HG03139 (cell line): ENCODE data around the gene HRCT1.
"Not testable (repeated sequence)": the region's sequence is repeated elsewhere in the genome, so short reads cannot be mapped to it uniquely, and the experiment has no call there.

Source experiments
- ATAC-seq: cut with Tn5 transposase; IDR thresholded peaks from one replicate; pipeline ENCODE4 v1.9.1; 2021; ENCODE audit not compliant: unreplicated experiment

Gene HRCT1

DNA sequence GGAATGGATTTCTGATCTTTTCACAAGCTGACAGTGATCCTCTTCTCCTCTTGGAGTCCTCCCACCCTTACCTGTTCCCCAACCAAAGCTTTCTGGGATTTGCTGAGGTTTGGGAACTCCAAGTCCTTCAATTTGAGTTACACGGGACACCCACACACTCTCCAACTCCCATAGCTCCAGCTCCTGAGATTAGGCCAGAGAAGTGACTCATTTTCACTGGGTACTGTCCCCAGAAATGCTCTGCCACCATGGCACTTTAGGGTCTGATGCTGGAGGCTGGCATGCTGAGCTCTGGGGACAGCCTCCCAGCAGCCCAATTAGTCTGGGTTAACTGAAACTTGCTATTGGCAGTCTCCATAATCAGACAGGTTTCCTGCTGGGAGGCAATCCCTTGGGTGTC, 14.0 kb upstream of the HRCT1 start:
- no peak for ATAC-seq

DNA sequence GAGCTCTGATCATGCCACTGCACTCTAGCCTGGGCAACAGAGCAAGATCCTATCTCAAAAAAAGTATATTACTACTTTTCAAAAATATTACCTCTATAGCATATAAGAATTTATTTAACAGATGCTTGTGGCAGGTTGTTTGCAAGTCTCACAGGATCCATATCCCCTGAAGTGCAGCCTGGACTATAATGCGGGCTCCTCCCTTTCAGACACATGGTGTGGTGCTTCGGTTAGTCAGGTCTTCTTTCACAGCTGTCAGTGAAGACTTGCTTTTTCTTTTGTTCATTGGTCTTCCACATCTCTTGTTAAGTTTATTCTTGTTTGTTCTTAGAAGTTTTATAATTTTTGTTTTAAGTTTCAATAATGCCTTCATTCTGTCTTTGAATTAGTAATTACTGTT, 9.4 kb upstream of the HRCT1 start:
- ATAC-seq: no peak

DNA sequence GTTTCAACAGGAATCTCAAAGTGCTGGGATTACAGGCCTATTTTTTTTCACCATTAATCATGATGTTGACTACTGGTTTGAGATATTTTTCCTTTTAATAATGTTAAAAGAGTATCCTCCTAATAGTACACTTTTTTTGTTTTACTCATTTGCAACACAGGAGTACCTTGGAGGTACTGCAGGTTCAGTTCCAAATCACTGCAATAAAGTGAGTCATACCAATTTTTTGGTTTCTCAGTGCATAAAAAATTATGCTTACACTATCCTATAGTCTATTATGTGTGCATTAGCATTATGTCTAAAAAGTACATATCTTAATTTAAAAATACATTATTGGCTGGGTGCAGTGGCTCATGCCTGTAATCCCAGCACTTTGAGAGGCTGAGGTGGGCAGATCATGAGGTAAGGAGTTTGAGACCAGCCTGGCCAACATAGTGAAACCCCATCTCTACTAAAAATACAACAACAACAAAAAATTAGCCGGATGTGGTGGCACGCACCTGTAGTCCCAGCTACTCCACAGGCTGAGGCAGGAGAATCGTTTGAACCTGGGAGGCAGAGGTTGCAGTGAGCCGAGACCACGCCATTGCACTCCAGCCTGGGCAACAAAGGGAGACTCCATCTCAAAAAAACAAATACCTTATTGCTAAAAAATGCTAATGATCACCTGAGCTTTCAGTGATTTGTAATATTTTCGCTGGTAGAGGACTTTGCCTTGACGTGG, 8.5 kb upstream of the HRCT1 start:
- not testable (repeated sequence) for ATAC-seq

DNA sequence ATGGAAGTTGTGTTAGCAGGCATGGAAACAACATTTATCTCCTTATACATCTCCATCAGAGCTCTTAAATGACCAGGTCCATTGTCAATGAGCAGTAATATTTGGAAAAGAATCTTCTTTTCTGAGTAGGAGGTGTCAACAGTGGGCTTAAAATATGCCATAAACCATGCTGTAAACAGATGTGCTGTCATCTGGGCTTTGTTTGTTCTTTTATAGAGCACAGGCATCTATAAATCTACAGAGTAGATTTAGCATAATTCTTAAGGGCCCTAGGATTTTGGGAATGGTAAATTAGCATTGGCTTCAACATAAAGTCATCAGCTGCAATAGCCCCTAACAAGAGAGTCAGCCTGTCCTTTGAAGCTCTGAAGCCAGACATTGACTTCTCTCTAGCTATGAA, 7.7 kb upstream of the HRCT1 start:
- ATAC-seq: no peak

DNA sequence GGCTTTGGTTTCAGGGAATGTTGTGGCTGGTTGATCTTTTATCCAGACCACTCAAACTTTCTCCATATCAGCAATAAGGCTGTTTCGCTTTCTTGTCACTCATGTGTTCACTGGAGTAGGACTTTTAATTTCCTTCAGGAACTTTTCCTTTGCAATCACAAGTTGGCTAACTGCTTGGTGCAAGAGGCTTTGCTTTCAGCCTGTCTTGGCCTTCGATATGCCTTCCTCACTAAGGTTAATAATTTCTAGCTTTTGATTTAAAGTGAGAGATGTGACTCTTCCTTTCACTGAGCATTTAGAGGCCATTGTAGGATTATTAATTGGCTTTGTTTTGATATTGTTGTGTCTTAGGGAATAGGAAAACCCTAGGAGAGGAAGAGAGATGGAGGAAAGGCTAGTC, 7.0 kb upstream of the HRCT1 start:
- no peak for ATAC-seq

DNA sequence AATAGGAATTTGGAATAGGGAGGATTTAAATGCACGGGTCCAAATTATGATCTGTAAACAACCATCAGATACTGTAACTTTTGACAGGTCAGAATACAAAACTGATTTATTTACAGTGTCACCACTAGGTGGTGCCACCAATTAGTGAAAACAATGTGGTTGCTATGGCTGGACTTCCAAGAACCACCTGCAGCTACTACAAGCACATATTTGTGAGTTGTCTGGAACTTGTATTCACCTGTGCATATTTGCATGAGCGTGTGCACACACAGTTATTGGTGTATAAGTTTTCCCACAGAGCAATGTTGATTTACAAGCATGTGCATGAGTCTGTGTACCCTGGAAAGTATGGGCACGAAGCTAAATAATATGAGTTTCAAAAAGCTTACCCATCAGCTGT, 3.0 kb upstream of the HRCT1 start:
- ATAC-seq: no peak

DNA sequence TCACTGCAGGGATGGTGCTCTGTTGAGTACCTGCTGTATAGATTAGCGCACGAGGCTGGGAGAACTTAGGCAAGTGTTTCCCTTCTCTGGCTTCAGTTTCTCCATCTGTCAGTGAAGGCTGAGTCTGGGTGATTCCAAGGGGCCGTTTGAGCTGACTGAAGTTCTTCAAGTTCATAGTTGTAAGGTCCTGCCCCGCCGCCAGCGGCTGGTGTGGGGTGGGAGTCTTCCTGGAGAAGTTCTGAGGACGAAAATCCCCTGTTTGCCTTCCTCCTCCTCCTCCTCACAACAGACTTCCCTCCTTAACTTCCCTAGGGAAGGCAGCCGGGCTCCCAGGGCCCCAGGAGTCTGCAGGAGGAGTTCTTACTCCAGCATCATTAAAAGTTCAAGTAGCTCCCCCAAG, 1.7 kb upstream of the HRCT1 start:
- no peak for ATAC-seq

DNA sequence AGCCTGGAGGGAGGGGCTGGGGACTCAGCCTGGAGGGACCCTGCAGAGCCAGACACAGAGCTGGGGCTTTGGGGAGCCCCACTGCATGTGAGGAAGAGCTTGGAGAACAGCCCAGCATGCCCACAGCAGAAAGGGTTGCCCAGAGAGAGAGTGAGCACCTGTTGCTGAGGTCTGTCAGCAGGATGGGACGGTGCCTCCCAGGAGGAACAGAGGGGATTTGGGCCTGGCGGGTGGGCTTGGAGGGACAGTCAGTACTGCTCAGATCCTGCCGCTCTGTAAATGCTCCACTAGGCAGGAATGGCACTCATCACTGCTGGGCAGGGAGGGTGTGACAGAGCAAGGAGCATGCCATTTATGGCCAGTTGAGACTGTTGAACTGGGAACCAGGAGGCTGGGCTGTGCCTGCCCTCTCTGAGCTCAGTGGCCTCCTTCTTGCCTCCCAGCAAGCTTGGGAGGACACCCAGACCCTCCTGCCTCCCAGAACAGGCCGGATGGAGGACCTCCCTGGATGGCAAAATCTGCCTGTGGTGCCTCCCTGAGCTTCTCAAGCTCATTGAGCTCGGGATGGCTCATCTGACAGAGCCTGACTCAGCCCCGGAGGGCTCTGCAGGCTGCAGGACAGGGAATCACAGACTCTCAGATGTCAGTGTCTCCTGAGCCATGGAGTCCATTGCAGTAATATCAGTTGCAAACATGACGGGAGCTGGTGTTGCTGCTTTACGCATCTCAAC, 786 bp upstream of the HRCT1 start:
- no peak for ATAC-seq

DNA sequence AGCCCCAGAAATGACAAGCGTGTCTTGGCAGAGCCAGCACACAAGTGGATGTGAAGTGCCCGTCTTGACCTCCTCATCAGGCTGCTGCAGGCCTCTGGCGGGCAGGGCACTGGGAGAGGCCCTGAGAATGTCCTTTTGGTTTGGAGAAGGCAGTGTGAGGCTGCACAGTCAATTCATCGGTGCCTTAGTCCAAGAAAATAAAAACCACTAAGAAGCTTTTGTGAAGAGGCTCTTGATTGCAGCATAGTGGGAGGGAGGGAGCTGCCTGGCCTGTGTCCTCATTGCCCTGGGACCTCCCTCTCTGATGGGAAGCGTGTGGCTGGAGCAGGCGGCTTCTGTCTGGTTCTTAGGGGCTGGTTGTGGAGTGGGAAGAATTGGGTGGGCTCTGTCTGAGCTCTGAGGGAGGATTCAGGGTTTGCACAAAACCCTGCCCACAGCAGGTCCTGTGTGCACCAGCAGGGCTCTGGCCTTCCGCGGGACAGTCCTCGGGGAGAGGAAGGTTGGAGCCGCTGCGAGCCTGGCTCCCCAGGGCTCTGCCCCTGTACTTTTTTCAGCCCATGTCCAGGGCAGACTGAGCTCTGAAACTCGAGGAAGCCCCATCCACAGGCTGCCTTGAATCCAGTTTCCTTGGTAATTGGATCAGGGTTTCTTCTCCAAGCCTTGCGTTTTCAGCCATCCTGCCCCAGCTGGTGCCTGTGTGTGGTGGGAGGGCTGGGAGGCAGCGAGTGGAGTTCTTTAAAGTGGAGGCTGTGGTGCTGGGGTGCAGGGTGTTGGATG, 1.1 kb downstream of the HRCT1 start:
- ATAC-seq: no peak

DNA sequence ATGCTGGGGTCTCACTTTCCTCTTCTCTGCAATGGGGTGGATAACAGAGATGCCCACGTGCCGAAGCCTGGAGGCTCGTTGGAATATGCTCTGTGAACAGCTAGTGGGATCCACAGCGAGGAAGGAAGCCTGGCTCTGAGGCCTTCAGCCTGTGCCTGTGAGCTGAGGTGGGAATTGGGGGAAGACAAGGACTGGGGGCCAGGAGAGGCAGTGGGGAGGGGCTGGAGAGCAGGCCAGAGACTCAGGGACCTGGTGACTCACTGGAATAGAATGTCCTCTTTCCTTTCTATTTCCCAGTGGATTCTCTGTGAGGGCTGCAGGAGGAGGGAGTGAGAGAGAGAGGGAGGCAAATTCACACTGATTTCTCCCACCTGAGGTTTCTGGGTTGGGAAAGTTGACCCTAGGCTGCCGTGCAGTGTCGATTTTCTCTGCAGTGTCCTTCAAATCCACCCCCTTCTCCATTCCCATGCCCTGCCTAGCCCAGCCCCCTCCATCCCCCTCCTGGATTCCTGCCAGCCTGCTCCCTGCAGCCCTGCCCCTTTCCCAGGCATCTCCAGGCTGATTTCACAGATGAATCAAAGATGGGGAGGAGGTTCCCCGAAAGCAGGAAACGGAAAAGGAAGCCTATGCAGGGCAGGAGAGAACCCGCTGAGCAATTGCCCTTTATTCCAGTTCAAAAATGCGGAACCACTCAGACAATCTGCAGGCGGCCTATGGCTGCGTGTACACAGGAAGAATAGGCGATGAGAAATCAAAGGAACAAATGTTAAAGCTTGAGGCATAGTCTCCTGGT, 1.9 kb downstream of the HRCT1 start:
- no peak for ATAC-seq

DNA sequence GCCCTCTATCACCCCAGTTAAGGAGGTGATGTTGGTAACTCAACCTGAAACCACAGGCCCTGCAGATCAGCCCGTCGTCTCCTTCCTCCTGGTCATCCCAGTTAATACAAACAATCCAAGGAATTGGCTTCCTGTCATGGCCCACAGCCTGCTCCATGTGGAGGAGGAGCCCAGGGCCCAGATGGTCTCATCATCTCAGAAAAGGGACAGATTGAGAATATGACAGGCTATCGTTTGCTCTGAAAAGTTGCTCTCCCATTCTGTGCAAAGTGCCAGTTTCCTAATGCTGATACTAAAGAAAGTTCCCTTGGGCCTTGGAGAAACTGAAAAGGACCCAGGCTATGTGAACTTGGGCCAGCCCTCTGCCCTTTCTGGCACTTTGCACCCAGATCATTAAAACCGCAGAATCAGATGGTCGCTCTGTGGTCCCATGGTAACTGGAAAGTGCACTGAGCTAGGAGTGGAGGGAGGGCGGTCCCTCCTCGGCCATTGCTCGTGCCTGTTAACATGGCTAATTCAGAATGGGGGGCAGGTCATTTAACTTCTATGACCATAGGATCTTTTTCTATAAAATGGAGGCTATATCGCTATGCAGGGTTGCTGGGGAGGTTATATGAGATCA, 2.6 kb downstream of the HRCT1 start:
- ATAC-seq: no peak

DNA sequence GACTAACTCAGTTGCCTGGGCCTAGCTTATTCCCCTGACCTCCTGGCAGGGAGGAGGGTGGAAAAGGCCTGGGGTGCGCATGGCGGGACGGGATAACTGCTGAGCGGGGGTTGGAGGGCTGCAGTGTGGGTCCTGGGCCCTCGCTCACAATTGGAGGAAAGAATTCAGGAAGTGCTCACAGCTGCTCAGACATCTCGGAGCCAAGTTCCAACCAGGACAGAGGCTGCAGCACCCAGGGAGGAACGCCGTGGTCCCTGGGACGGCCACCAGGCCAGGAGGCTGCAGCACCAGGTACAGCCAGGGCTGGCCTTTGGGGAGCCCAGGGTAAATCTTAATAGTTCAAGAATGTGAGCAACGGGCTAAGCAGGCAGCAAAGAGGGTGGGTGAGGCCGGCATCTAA, 3.3 kb downstream of the HRCT1 start, which contains the start of gene SPAAR:
Gene SPAAR, plus strand, starts transcription at position 217 of the 400 bp plus-strand sequence. CDS start 974 bp downstream, outside the sequence.
- ATAC-seq: no peak

DNA sequence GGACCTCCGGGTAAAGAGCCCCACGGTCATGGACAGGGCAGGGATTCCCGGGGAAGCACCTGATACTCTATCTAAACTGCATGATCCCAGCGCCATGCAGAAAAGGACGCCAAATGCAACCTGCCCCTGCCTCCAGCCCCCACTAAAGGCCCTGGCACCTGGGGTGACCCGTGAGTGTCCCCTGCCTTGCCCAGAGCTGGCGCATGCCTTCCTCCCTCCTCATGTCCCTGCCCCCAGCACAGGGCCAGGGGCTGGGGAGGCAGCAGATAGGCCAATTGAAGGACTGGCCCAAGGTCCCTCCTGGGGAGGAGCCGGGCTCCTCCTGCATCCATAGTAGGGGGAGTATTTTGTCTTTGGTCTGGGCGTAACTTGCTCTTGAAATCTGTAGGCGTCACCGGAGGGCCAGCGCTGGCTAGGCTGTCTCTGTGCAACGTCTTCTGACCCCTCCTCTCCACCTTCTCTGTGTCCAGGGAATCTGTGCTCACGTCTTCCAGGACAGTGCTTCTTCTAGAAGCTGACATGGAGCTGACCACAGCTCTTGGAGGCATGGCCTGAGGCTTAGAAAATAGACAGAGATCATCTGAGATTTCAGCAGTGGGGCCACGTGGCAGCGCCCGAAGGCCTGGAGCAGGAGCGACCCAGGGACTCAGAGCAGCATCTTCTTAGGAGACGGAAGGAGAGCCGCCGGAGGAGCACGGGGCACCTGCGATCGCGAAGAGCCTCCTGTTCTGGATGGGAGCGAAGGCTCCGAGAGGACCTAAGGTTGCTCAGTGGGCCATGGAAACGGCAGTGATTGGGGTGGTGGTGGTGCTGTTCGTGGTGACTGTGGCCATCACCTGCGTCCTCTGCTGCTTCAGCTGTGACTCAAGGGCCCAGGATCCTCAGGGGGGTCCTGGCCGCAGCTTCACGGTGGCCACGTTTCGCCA, 3.9 kb downstream of the HRCT1 start:
- ATAC-seq: no peak

DNA sequence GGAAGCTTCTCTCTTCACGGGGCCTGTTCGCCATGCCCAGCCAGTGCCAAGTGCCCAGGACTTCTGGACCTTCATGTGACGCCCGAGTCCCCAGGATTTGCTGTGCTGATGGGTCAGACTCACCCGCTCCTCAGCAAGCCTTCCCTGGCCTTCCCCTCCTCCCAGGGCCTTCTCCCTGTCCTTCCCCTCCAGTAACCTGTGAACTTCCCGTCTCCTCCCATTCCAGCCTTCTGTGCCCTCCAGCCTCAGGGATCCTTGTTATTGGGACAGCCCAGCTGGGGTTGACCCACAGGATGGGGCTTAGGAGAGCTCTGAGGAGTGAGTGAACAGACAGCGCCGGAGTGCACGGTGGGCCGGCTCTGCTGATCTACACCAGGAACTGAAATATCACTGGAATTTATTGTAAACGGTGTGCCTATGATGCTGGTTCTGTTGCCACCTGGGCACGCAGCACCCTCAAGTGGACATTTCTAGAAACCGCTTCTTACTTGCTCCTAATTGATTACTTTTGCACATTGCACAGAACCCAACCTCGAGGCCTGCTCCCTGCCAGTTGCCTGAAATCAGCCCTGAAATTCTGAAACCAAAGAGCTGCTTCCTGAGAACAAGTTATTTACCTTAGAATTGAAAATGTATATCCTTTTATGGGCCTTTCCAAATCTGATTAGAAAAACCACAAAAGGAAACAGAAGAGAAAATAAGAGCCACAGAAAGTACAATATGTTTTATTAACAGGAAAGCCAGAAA, 4.8 kb downstream of the HRCT1 start:
- ATAC-seq: no peak

DNA sequence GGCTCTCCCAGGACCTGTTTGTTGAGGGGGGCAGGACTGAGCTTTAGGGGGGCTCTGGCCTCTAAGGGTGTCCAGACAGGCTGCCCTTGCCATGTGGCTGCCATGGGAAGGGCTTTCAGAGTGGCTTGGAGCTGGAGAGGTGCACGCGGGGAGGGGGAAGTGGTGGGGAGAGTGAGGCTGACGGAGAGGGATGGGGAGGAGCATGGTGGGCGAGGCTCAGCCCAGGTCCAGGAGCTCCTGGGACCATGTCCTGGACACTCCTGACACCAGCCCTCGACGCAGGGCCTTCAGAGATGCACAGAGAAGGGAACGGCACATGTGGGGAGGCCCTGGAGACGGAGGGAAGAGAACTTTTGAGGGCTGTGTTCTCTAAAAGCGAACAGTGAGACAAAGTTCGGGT, 5.7 kb downstream of the HRCT1 start:
- ATAC-seq: no peak

DNA sequence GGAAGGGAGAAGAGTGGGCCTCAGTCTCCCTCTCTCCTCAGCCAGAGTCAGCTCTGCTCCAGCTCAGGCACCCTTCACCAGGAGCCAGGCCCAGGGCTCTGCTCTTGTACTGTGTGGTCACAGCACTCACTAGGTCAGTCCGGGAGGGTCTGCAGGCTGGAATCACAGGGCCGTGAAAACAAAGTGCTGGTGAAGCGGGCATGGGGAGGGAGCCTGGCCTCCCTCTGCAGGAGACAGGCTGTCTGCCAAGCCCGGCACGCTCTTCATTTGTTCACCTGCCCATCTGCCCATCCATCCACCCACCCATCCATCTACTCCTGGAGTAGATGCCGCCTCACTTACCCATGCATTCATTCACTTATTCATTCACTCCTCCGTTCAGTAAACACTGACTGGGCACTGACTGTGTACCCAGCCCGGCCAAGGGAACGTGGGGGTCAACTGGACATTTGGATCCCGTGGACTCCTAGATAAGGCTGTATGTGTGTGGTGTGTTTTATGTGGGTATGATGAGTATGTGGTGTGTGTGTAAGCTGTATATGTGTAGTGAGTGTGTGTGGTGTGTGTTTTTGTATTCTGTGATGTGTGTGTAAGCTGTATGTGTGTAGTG, 6.9 kb downstream of the HRCT1 start:
- ATAC-seq: no peak

DNA sequence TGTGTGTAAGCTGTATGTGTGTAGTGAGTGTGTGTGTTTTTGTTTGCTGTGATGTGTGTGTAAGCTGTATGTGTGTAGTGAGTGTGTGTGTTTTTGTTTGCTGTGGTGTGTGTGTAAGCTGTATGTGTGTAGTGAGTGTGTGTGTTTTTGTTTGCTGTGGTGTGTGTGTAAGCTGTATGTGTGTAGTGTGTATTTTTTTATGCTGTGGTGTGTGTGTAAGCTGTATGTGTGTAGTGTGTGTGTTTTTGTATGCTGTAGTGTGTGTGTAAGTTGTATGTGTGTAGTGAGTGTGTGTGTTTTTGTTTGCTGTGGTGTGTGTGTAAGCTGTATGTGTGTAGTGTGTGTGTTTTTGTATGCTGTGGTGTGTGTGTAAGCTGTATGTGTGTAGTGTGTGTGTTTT, 7.4 kb downstream of the HRCT1 start:
- ATAC-seq: not testable (repeated sequence)

DNA sequence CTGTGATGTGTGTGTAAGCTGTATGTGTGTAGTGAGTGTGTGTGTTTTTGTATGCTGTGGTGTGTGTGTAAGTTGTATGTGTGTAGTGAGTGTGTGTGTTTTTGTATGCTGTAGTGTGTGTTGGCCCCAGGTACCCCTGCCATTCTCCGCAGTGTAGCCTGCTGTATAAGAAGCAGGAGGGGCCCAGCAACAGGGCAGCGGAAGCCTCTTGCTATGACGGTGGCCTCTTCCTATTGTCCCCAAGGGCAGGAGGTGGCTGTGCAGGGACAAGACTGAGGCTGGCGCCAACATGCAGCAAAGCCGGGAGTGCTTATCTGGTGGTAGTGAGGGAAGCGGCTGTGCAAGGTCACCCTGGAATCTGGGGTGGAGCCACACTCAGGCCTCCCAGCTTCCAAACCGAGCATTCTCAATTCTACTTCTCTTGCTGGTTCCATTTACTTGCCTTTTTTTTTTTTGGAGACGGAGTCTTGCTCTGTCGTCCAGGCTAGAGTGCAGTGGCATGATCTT, 8.4 kb downstream of the HRCT1 start:
- no peak for ATAC-seq
